ENCODE measurements around the gene FBXL7.

FBXL7 gene

GRCh38 chr5:15601853-15602252, 101.9 kb downstream of the FBXL7 start:
- no peak for TF ChIP-seq CTCF (IDR thresholded peaks at IDR 0.05; ENCODE audit: borderline replicate concordance, control extremely low read depth, extremely low read depth, insufficient read depth, missing control alignments)
- DNase-seq (ENCODE audit: low spot score), result no peak
- in situ Hi-C loops (cut with MboI; ENCODE audit: low sequenced_read_pairs, unreplicated experiment), result no loop called here

GRCh38 chr5:15604986-15605385, 105.0 kb downstream of the FBXL7 start:
- in situ Hi-C loops (cut with MboI; ENCODE audit: low sequenced_read_pairs, unreplicated experiment), result no loop called here
- no peak for DNase-seq (ENCODE audit: low spot score)
- no peak for TF ChIP-seq CTCF (IDR thresholded peaks at IDR 0.05; ENCODE audit: borderline replicate concordance, control extremely low read depth, extremely low read depth, insufficient read depth, missing control alignments)

- no peak for TF ChIP-seq CTCF (IDR thresholded peaks at IDR 0.05; ENCODE audit: borderline replicate concordance, control extremely low read depth, extremely low read depth, insufficient read depth, missing control alignments)
- DNase-seq (ENCODE audit: low spot score), result no peak
- in situ Hi-C loops (cut with MboI; ENCODE audit: low sequenced_read_pairs, unreplicated experiment), result no loop called here
These were observed 106.2 kb downstream of the FBXL7 start for GRCh38 chr5:15606197-15606596.

GRCh38 chr5:15607076-15607475, 107.1 kb downstream of the FBXL7 start:
- in situ Hi-C loops (cut with MboI; ENCODE audit: low sequenced_read_pairs, unreplicated experiment), result no loop called here
- no peak for DNase-seq (ENCODE audit: low spot score)
- TF ChIP-seq CTCF (IDR thresholded peaks at IDR 0.05; ENCODE audit: borderline replicate concordance, control extremely low read depth, extremely low read depth, insufficient read depth, missing control alignments), result no peak

GRCh38 chr5:15609076-15609725, 109.2 kb downstream of the FBXL7 start:
- TF ChIP-seq CTCF (IDR thresholded peaks at IDR 0.05; ENCODE audit: borderline replicate concordance, control extremely low read depth, extremely low read depth, insufficient read depth, missing control alignments), result no peak
- no peak for DNase-seq (ENCODE audit: low spot score)
- in situ Hi-C loops (cut with MboI; ENCODE audit: low sequenced_read_pairs, unreplicated experiment), result no loop called here

GRCh38 chr5:15610216-15610615, 110.2 kb downstream of the FBXL7 start:
- in situ Hi-C loops (cut with MboI; ENCODE audit: low sequenced_read_pairs, unreplicated experiment), result no loop called here
- TF ChIP-seq CTCF (IDR thresholded peaks at IDR 0.05; ENCODE audit: borderline replicate concordance, control extremely low read depth, extremely low read depth, insufficient read depth, missing control alignments), result no peak
- DNase-seq (ENCODE audit: low spot score), result no peak
